ENCODE results near the gene TMIGD2. TPM values are rescaled to one million over a fixed set of nuclear protein-coding genes. Genes with fewer than 3 reads are reported as not detected.
A peak's percentile ranks its signal among the peaks of the same experiment; 100 is the strongest.

The TMIGD2 gene
- total and polyA plus RNA-seq, 2 of the 4 experiments (the other 2 are of a cell fraction), result not detected

- no peaks in the 10 kb centered on the region for H4K20me1 ChIP-seq (ENCODE audit: insufficient read depth, low read length)
- H3K23ac ChIP-seq (ENCODE audit: low read depth, low read length), result no peak overlapping the region
- no peak overlapping the region for H3K4ac ChIP-seq (ENCODE audit: low read depth, low read length)
- no peak for TF ChIP-seq USF2 (IDR thresholded peaks at IDR 0.05; ENCODE audit: low read depth, low read length)
- no peak for TF ChIP-seq MXI1 (IDR thresholded peaks at IDR 0.05; ENCODE audit: borderline replicate concordance, low read depth, low read length)
- no peak for TF ChIP-seq RAD21 (IDR thresholded peaks at IDR 0.05; ENCODE audit: low read length)
- TF ChIP-seq MAZ (IDR thresholded peaks at IDR 0.05; ENCODE audit: borderline replicate concordance, low read depth, low read length), result no peak
- TF ChIP-seq CEBPB (IDR thresholded peaks at IDR 0.05; ENCODE audit: low read depth, low read length), result no peak
- TF ChIP-seq SMC3 (IDR thresholded peaks at IDR 0.05; ENCODE audit: low read depth, low read length), result no peak
- no peak for TF ChIP-seq MAFK (IDR thresholded peaks at IDR 0.05; ENCODE audit: low read depth, low read length)
- TF ChIP-seq NFE2L2 (IDR thresholded peaks at IDR 0.05; ENCODE audit: low read depth, low read length), result no peak
- TF ChIP-seq RCOR1 (IDR thresholded peaks at IDR 0.05; ENCODE audit: insufficient replicate concordance, low read length), result no peak
- no peak for TF ChIP-seq BHLHE40 (IDR thresholded peaks at IDR 0.05; ENCODE audit: low read depth, low read length)
- no peak for TF ChIP-seq ELK1 (IDR thresholded peaks at IDR 0.05; ENCODE audit: borderline replicate concordance, low read depth, low read length)
- TF ChIP-seq POLR2A (IDR thresholded peaks at IDR 0.05; ENCODE audit: low read depth, low read length), result no peak
- TF ChIP-seq FOS (IDR thresholded peaks at IDR 0.05; ENCODE audit: low read depth, low read length), result no peak
- no peak for TF ChIP-seq CHD1 (IDR thresholded peaks at IDR 0.05; ENCODE audit: low read depth, low read length)
- no peak for TF ChIP-seq CTCF (conservative IDR thresholded peaks at IDR 0.05; ENCODE audit: low read depth, low read length)
- TF ChIP-seq RFX5 (IDR thresholded peaks at IDR 0.05; ENCODE audit: low read depth, low read length), result no peak
- no peak overlapping the region for H3K4me2 ChIP-seq (ENCODE audit: low read depth, low read length)
- H4K8ac ChIP-seq (ENCODE audit: low read depth in 2 of 2, low read length in 2 of 2), result no peak overlapping the region
- H3K56ac ChIP-seq (ENCODE audit: extremely low read depth, insufficient read depth, low read length), result no peak overlapping the region
- H3K4me3 ChIP-seq (ENCODE audit: insufficient read depth, low read depth, low read length), result no peak overlapping the region
- H2BK120ac ChIP-seq (ENCODE audit: low read depth, low read length), result no peak overlapping the region
- peak overlapping the region; percentile 61 for H2AK9ac ChIP-seq (replicated peaks; ENCODE audit: low read depth, low read length, poor library complexity)
- no peaks in the 10 kb centered on the region for H3K9me3 ChIP-seq (ENCODE audit: control insufficient read depth, insufficient read depth, low read length)
- no TSS peak for BruUV-seq (replicated peaks)
- H4K91ac ChIP-seq (ENCODE audit: insufficient read depth, low read depth, low read length), result no peak overlapping the region
- no peak for DNase-seq
- H4K5ac ChIP-seq (ENCODE audit: low read depth, low read length), result no peak overlapping the region
- in situ Hi-C loops (cut with MboI; ENCODE audit: low sequenced_read_pairs), result no loop called here
- H2BK15ac ChIP-seq (ENCODE audit: low read depth, low read length), result no peak overlapping the region
- no peak overlapping the region for H3K27ac ChIP-seq (ENCODE audit: insufficient read depth, low read length)
- H3K14ac ChIP-seq (replicated peaks; ENCODE audit: low read depth, low read length), result no peak overlapping the region
- H2BK5ac ChIP-seq (ENCODE audit: low read depth, low read length, poor library complexity, severe bottlenecking), result no peak overlapping the region
- POLR2A ChIA-PET (ENCODE audit: unreplicated experiment), result no interaction called here
- dilution Hi-C loops (cut with HindIII; ENCODE audit: low sequenced_read_pairs, unreplicated experiment), result no loop called here
- H2AFZ ChIP-seq (replicated peaks; ENCODE audit: low read length, poor library complexity), result no peak overlapping the region
- intact Hi-C loops (cut with micrococcal nuclease), result no loop called here
- no peak overlapping the region for H3K18ac ChIP-seq (ENCODE audit: low read depth, low read length)
- peaks cover 11% of the 10 kb centered on the region for H3K36me3 ChIP-seq (ENCODE audit: control insufficient read depth, insufficient read depth, low read length)
- H3K27me3 ChIP-seq (ENCODE audit: control insufficient read depth, insufficient read depth, low read length), result no peaks in the 10 kb centered on the region
- H3K9me1 ChIP-seq (ENCODE audit: insufficient read depth, low read length), result no peaks in the 10 kb centered on the region
- no peak overlapping the region for H2AK5ac ChIP-seq (ENCODE audit: low read depth, low read length)
- WGBS, 2 experiments (ENCODE audit: extremely low coverage in 2 of 2, insufficient read length in 1 of 2), result 100% methylated on average over 1 of the region's 6 CpGs; no CpG with 5 or more reads in 1 of the 2 experiments
- H2BK20ac ChIP-seq (ENCODE audit: low read depth, low read length), result no peak overlapping the region
- CTCF ChIA-PET, result no interaction called here
- H3K79me1 ChIP-seq (ENCODE audit: low read depth in 1 of 2, low read length in 2 of 2), result peaks cover 7 to 15% of the 10 kb centered on the region in 2 experiments; a peak in 2 of 4 replicates
- no peak overlapping the region for H3K9ac ChIP-seq (ENCODE audit: low read depth, low read length)
- no peak for ATAC-seq (ENCODE audit: low read depth)
- peaks cover 7% of the 10 kb centered on the region for H3K4me1 ChIP-seq (ENCODE audit: control insufficient read depth, insufficient read depth, low read length)
These were observed 43.8 kb upstream of the TMIGD2 start for GRCh38 chr19:4346020-4346383.
